Adrenal gland (tissue), 12 donors: ENCODE measurements around the gene CMTM1. TPM values are rescaled to one million over a fixed set of nuclear protein-coding genes. Genes with fewer than 3 reads are reported as not detected.
A peak's percentile ranks its signal among the peaks of the same experiment; 100 is the strongest.

Source experiments
- DNase-seq, 7 donors: peaks; one replicate each; pipeline ENCODE4 v3.0.0-alpha.2; 2019 to 2020
- H3K27ac ChIP-seq, 5 donors: fragments of 200-600 bp; sonication (generic) in 4 of 5; 1 replicate in 3 of 5; 2 replicates in 2 of 5; pipeline versions ENCODE4 v1.5.1 to v1.8.0; 2016 to 2020; ENCODE audit warnings: mild to moderate bottlenecking in 1 of 5
- H3K27me3 ChIP-seq: fragments of 200-600 bp; 2 replicates; pipeline ENCODE4 v1.8.0; 2021
- H3K36me3 ChIP-seq, 2 donors: fragments of 200-600 bp; replicated peaks in 1 of 2; 1 replicate in 1 of 2; 2 replicates in 1 of 2; pipeline versions ENCODE4 v1.5.1 to v1.8.0; 2018 to 2022
- H3K4me1 ChIP-seq, 2 donors: fragments of 200-600 bp; replicated peaks in 1 of 2; 1 replicate in 1 of 2; 2 replicates in 1 of 2; pipeline versions ENCODE4 v1.5.1 to v1.8.0; 2018 to 2021
- H3K4me3 ChIP-seq, 4 donors: fragments of 200-600 bp; sonication (generic) in 3 of 4; one replicate each; pipeline ENCODE4 v1.5.1; 2016 to 2018
- H3K9me3 ChIP-seq, 3 donors: fragments of 200-600 bp; sonication (generic) in 1 of 3; replicated peaks in 1 of 3; 1 replicate in 2 of 3; 2 replicates in 1 of 3; pipeline versions ENCODE4 v1.5.1 to v1.8.0; 2016 to 2021
- POLR2A ChIP-seq, 2 donors: fragments of 450-650 bp; IDR thresholded peaks; one replicate each; pipeline ENCODE4 v1.6.1; 2017; ENCODE audit warnings: antibody characterized with exemption in 2 of 2, mild to moderate bottlenecking in 2 of 2, moderate library complexity in 1 of 2
- WGBS, 4 donors: extraction: QIAGEN DNeasy Blood & Tissue Kit in 2 of 4; methylation state at CpG; one replicate each; pipeline versions ENCODE4 v1.1.5 to v1.1.7; 2013 to 2017; 5-methylcytosine and 5-hydroxymethylcytosine counted together
- intact Hi-C, 2 donors: fragments of 100-400 bp; cut with DNase I; formaldehyde crosslinking; loops; one replicate each; pipeline versions ENCODE4 v1.14.1 to v1.15.0; 2022 to 2023
- polyA plus RNA-seq, 3 donors: library from polyadenylated mRNA; stranded (reverse); fragments of 200-250 nt in 2 of 3; fragments of 350-450 nt in 1 of 3; fragmentation: Illumina TruSeq in 1 of 3; extraction: RNeasy Lipid Tissue Mini Kit (QIAGEN cat#74804) in 1 of 3; gene quantifications; one replicate each; pipeline ENCODE4 v1.2.3, GENCODE V29; 2013 to 2014
- total RNA-seq, 9 donors: library from RNA; depleted of rRNA in 4 of 9; stranded (reverse); fragments of >200 nt in 4 of 9; fragments of 120-200 nt in 1 of 9; fragmentation: NEBNext Ultra II Directional in 1 of 9; extraction: Animal tissue kit (Norgen Biotek cat#: 25700) in 1 of 9; gene quantifications; one replicate each; pipeline versions ENCODE4 v1.1.0 to v1.2.4, GENCODE V29; 2013 to 2023
- TF ChIP-seq, protein P1 (sequence below), 6 experiments: fragments of 450-650 bp in 4 of 6; fragments of 200-600 bp in 2 of 6; sonication (generic) in 1 of 6; IDR thresholded peaks; 1 replicate in 5 of 6; 2 replicates in 1 of 6; pipeline versions ENCODE4 v1.5.1 to v1.8.0; 2016 to 2021; ENCODE audit warnings: antibody characterized with exemption in 6 of 6, mild to moderate bottlenecking in 2 of 6, moderate library complexity in 1 of 6
- donor health status: healthy with polysubstance abuse.
- donor health status: Bipolar disorder and iron deficiency.
- donor health status: DM: yes; HTN: yes; CAD: no.
- donor health status: DM: no; HTN: no; CAD: no.
- donor health status: DM: no; HTN: no; CAD: no.
- donor health status: DM: yes; HTN: yes; CAD: no.

Gene CMTM1
- total and polyA plus RNA-seq, 12 donors: 0.34 to 9.1 (median 2.7) TPM; not detected in 1

DNA sequence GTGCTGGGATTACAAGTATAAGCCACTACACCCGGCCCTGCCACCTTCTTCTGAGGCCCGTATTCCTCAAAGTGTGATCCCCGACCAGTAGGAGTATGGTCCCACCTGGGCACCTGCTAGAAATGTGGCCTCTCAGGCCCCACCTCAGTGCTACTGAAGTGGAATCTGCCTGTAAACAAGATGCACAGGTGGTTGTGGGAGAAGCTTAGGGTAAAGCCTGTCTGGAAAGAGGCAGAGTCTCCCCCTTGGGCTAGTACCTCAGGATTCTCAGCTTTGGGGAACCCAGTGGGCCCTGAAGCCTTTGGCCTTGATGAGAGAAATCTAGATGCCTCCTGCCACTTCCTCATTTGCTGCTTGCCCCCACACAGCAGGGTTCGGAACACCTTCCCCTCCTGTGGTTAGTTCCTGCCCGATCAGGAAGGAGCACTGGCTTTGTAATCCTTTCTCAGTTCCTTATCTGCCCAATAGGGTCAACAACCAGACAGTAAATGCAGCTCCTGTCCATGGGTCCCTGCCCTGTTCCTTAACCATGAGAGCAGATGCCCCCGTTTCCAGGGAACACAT lies 41.6 kb upstream of the CMTM1 start:
- 60 to 74% (median 70%) methylated on average over 5 to 6 of the region's 6 CpGs for WGBS, 4 donors
- Histone ChIP-seq H3K4me1 (peaks cover 23 to 47% of the 10 kb centered on the region in 2 donors), H3K36me3 (peaks cover 0 to 31% of the 10 kb centered on the region in 2 donors)

DNA sequence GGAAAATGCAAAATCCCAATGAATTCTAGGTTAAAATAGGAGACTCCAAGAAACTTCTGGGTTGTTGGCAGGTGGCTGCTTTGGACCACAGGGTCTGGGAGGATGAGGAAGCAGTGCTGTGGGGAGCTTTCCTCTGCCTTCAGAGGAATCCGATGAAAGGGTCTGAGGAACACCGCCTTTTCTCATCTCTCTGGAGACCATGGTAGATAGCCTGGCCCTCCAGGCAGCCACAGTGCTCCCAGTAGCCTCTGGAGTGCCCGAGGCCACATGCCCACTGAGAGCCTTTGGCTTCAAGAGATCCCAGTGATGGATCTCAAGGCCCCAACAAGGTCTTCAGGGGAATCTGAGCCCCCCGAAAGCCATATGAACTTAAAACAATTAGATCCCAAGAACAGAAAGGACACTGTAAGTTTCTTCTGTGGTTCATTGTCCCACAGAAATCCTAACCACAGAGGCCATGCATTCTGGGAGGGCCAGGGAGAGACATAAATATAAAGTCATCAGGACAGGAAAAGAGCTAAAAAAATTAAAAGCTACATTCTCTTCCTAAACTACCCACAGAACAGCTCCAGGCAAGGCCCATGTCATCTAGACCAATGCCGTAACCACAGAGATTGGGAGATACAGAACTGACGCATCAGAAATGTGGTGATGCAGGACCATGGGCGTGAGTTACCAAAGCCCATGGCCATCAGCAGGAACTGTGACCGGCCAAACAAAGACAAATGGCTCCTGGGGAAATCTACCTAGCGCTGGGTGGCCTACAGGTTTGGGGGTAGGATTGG lies 40.7 kb upstream of the CMTM1 start:
- TF ChIP-seq, protein P1, sequence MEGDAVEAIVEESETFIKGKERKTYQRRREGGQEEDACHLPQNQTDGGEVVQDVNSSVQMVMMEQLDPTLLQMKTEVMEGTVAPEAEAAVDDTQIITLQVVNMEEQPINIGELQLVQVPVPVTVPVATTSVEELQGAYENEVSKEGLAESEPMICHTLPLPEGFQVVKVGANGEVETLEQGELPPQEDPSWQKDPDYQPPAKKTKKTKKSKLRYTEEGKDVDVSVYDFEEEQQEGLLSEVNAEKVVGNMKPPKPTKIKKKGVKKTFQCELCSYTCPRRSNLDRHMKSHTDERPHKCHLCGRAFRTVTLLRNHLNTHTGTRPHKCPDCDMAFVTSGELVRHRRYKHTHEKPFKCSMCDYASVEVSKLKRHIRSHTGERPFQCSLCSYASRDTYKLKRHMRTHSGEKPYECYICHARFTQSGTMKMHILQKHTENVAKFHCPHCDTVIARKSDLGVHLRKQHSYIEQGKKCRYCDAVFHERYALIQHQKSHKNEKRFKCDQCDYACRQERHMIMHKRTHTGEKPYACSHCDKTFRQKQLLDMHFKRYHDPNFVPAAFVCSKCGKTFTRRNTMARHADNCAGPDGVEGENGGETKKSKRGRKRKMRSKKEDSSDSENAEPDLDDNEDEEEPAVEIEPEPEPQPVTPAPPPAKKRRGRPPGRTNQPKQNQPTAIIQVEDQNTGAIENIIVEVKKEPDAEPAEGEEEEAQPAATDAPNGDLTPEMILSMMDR (IDR thresholded peaks at IDR 0.05): no peak
- TF ChIP-seq POLR2A (IDR thresholded peaks at IDR 0.05): no peak
- Histone ChIP-seq H3K4me3 (no peak overlapping the region), H3K9me3 (no peaks in the 10 kb centered on the region), H3K4me1 (peaks cover 23 to 38% of the 10 kb centered on the region in 2 donors), H3K27ac (peak overlapping the region in 2 of 5 donors; percentile 7 to 77), H3K27me3 (no peaks in the 10 kb centered on the region), H3K36me3 (peaks cover 0 to 40% of the 10 kb centered on the region in 2 donors)
- 87 to 89% (median 88%) methylated on average over 8 to 9 of the region's 9 CpGs for WGBS, 4 donors
- intact Hi-C loops: no loop called here
- no peak for DNase-seq

More for the DNA sequence above, 41.6 kb upstream of the CMTM1 start:
- H3K4me3 ChIP-seq: no peak overlapping the region
- no peaks in the 10 kb centered on the region for H3K9me3 ChIP-seq
- intact Hi-C loops: no loop called here
- no peak for TF ChIP-seq POLR2A (IDR thresholded peaks at IDR 0.05)
- TF ChIP-seq, protein P1 (IDR thresholded peaks at IDR 0.05): peak in 3 of 6 experiments; percentile 16 to 30 (median 16)
- peak overlapping the region in 2 of 5 donors; percentile 77 to 97 for H3K27ac ChIP-seq
- peak in 1 of 7 donors; percentile 32 for DNase-seq
- H3K27me3 ChIP-seq: no peaks in the 10 kb centered on the region

DNA sequence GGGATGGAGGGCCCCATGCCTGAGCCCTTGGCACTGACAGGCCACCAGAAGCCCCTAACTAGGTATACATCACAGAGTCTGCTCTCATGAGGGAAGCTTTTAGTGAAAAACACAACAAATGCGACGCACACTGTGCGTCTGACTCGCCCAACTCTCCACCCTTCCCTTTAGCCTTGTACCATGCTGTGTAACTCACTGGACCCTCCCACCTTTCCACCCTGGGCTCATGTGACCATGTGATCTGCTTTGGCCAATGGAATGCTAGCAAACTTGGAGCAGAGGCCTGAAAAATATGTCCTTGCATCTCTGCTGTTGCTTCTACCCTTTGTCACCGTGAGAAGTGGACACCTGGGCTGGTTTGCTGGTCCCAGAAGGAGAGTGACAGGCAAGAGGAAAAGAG lies 37.9 kb upstream of the CMTM1 start:
- H3K36me3 ChIP-seq: peaks cover 0 to 57% of the 10 kb centered on the region in 2 donors
- H3K27me3 ChIP-seq: no peaks in the 10 kb centered on the region
- no peak overlapping the region for H3K27ac ChIP-seq
- no peak for TF ChIP-seq POLR2A (IDR thresholded peaks at IDR 0.05)
- TF ChIP-seq, protein P1 (IDR thresholded peaks at IDR 0.05): no peak
- H3K4me3 ChIP-seq: no peak overlapping the region
- intact Hi-C loops: no loop called here
- H3K9me3 ChIP-seq: no peaks in the 10 kb centered on the region
- peaks cover 4 to 11% of the 10 kb centered on the region in 2 donors for H3K4me1 ChIP-seq
- 85 to 100% (median 97%) methylated on average over 5 of the region's 5 CpGs for WGBS, 4 donors
- DNase-seq: no peak

DNA sequence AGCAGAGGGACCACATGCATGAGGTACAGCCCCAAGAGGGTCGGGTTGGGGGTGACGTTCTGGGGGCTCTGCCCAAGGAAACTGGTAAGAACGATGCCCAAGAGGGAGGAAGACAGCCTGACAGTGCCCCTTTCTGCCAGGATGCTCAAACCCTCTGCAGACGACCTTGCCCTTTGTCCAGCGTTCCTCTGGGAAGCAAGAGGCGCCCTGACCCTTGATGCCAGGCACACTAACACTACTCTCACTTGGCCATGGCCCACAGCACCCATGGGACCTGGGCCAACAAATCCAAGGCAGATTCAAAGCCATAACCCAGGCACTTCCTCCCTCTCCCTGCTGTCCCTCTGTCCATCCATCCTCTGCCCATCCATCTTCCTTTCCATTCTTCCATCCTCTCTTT lies 36.8 kb upstream of the CMTM1 start:
- H3K36me3 ChIP-seq: peaks cover 0 to 57% of the 10 kb centered on the region in 2 donors

More for the DNA sequence above, 36.8 kb upstream of the CMTM1 start:
- Histone ChIP-seq H3K4me1 (peaks cover 0 to 2% of the 10 kb centered on the region in 2 donors), H3K27me3 (no peaks in the 10 kb centered on the region), H3K9me3 (no peaks in the 10 kb centered on the region), H3K4me3 (no peak overlapping the region), H3K27ac (no peak overlapping the region)
- WGBS, 4 donors: 77 to 87% (median 83%) methylated on average over 5 to 6 of the region's 6 CpGs
- no peak for TF ChIP-seq POLR2A (IDR thresholded peaks at IDR 0.05)
- TF ChIP-seq, protein P1 (IDR thresholded peaks at IDR 0.05): no peak
- intact Hi-C loops: no loop called here
- DNase-seq: no peak
